Activated T-helper 1 cell treated with Interleukin-2 at 50 U/mL for 16 hours (primary cell): ENCODE data around the gene CCT3.
"Not testable (repeated sequence)": the region's sequence is repeated elsewhere in the genome, so short reads cannot be mapped to it uniquely, and the experiment has no call there.

ENCODE experiments used
- DNase-seq: peaks from one replicate; pipeline ENCODE4 v3.0.0-alpha.2; 2020; ENCODE audit warnings: low read depth

CCT3 gene

GRCh38 chr1:156368157-156368658 is 30.1 kb upstream of the CCT3 start:
- DNase-seq: no peak

DNA sequence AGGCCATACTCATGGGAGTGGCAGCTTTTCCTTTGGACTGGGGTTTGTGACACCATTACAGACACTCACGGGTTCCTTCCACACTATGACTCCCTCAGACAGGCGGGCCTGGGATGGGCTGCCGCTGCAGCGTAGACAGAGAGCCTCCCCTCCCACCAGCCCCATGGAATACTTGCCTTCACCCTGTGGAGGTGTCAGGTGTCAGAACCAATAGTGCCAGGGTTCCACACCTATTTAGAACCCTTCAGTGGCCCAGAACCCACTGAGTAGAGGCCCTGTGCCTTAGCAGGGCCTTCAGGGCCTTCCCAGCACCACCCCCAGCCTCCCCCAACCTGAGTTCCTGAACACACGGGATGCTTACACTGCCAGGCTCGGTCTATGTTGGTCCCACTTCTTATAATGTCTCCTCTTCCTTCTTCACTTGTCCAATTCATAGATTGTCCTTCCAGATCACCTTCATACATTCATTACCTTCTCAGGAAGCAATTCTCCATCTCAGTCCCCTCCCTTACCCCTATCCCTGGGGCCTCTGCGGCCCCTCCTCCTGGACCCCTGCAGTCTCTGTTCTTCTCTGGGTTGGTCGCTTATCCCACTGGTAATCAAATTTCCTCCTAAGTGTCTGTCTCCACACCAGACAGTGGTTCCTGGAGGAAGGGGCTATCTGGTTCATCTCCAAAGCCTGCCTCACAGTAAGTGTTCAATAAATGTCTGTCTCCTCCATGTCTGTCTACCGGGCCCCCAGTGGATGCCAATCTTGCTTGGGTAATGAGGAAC is 29.5 kb upstream of the CCT3 start:
- DNase-seq: no peak

- no peak for DNase-seq
Measured at GRCh38 chr1:156366378-156367166, 28.5 kb upstream of the CCT3 start.

DNA sequence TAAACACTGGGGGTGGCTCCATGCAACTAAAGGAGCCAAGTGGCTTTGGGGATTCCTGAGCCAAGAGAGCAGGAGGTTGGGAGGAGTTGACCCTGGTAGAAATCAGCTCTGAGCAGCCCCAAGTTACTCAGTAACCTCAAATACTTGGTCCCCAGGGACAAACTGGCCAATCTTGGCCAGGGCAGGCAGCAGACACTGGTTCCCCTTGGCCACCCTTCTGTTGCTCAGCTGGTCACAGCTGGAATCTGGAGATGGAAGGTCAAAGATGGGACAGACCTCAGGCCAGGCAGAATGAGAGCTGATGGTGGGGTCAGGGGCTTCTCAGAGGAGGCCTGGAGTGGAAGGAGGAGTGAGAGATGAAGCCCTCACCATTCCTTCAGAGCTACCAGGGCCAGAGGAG is 27.7 kb upstream of the CCT3 start:
- DNase-seq: no peak

GRCh38 chr1:156360534-156360933 is 22.4 kb upstream of the CCT3 start:
- DNase-seq: no peak

DNA sequence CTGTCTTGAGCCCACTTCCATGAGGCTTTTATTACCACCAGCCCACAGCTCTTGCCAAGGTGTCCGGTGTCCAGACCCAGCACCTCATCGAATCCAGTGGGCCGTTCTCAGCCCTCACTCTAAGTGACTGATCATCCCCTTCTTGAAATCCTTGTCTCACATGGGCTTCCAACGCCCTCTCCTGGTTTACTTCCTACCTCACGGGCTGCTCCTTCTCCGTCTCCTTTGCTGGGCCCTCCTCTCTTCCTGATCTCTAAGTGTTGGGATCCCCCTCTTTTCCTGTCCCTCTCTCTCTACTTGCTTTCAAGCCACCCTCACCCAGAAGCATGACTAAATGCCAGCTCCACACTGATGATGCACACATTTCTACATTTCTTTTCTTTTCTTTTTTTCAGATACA is 21.9 kb upstream of the CCT3 start:
- no peak for DNase-seq

GRCh38 chr1:156359249-156359648 is 21.2 kb upstream of the CCT3 start:
- DNase-seq: no peak

DNA sequence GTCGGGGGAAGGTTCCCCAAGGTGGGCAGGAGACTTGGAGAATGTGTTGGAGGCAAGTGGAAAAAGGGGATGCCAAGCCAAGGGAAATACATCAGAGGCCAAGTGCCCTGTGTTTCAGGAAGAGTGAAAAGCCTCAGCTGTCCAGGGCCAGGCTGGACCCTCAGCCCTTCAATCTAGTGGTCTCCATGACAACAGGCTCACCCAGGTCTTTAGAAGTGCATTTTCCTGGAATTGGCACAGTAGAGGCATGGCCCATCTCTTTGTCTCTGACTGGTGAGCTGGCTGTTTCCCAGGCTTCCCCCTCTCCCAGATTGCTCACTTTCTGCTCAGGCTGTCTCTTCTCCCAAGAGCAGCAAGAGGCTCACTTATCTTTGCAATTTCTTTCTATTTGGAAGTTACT is 20.5 kb upstream of the CCT3 start:
- DNase-seq: no peak

DNA sequence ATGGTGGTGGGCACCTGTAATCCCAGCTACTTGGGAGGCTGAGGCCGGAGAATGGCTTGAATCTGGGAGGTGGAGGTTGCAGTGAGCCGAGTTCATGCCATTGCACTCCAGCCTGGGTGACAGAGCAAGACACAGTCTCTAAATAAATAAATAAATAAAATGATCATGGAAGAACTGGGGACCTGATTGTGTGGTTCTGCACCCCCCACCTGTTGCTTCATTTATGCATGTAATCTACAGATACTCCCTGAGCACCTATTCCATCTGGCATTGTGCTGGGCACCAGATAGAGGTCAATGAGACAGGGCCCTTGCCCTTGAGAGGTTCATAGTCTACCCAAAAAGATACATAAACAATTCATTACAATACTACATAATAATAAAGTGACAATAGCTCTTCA is 19.9 kb upstream of the CCT3 start:
- no peak for DNase-seq

- DNase-seq: peak; percentile 38
Measured at GRCh38 chr1:156356875-156357534, 18.9 kb upstream of the CCT3 start.

- DNase-seq: no peak
Measured at GRCh38 chr1:156356262-156356874, 18.3 kb upstream of the CCT3 start.

DNA sequence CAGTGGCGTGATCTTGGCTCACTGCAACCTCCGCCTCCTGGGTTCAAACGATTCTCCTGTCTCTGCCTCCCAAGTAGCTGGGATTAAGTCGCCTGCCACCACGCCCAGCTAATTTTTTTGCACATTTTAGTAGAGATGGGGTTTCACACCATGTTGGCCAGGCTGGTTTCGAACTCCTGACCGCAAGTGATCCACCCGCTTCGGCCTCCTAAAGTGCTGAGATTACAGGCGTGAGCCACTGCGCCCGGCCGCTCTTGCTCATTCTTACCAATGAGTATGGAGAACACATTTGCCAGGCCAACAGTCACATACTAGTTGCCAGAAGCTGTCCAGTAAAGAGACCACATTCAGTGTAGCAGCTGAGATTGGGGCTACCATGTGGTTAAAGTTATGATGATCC is 14.4 kb upstream of the CCT3 start:
- not testable (repeated sequence) for DNase-seq

DNA sequence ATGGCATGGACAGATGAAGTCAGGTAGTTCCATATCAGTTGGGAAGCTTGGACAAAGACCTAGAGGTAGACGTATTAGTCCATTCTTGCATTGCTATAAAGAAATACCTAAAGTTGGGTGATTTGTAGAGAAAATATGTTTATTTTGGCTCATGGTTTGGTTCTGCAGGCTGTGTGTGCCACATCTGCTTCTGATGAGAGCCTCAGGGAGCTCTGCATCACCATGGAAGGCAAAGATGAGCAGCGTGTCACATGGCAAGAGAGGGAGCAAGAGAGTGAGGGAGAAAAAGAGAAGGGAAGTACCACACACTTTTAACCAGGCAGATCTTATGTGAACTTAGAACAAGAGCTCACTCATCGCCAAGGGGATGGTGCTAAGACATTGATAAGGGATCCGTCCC is 9.2 kb upstream of the CCT3 start:
- DNase-seq: no peak

DNA sequence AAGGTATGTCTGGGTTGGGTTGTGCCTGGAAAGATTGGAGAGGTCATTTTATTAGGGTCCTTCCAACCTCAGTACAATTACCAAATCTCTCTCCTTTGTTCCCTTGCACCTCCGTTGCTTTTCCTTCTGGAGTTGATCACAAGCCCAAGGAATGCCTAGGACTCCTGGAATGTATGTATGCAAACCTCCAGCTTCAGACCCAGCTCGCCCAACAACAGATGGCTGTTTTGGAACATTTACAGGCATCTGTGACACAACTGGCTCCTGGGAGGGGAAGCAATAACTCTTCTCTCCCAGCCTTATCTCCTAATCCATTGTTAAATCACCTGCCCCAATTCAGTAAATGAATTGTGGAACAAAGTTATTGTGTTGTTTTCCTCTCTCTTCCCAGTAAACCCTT is 8.5 kb upstream of the CCT3 start:
- DNase-seq: no peak

DNA sequence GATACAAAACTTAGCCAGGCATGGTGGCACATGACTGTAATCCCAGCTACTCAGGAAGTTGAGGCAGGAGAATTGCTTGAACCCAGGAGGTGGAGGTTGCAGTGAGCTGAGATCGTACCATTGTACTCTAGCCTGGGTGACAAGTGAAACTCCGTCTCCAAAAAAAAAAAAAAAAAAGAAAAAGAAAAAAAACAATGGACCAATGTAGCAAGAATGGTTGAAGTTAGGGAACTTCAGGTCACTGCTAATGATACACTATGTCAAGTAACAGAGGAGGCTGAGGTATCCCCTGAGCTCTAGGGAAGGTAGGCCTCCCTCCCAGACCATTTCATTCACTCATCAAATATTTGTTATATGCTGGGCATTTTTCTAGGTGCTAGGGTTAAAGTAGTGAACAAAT is 7.9 kb upstream of the CCT3 start:
- not testable (repeated sequence) for DNase-seq

- DNase-seq: no peak
Measured at GRCh38 chr1:156344409-156344808, 6.3 kb upstream of the CCT3 start.

- DNase-seq: no peak
Measured at GRCh38 chr1:156342166-156342955, 4.3 kb upstream of the CCT3 start.

DNA sequence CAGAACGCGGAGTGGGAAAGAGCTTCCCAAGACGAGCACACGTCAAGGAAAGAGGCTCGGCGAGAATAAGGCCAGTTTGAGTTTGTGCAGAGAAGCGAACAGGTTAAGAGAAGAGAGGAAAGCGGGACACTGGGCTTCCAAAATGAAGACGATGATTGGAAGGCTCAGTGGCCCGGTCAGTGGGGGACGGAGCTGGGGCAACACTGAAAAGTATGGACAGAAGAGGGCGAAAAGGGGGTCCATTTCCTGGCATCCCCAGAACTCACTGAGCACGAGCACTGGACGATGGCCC is 258 bp downstream of the CCT3 start:
- no peak for DNase-seq

DNA sequence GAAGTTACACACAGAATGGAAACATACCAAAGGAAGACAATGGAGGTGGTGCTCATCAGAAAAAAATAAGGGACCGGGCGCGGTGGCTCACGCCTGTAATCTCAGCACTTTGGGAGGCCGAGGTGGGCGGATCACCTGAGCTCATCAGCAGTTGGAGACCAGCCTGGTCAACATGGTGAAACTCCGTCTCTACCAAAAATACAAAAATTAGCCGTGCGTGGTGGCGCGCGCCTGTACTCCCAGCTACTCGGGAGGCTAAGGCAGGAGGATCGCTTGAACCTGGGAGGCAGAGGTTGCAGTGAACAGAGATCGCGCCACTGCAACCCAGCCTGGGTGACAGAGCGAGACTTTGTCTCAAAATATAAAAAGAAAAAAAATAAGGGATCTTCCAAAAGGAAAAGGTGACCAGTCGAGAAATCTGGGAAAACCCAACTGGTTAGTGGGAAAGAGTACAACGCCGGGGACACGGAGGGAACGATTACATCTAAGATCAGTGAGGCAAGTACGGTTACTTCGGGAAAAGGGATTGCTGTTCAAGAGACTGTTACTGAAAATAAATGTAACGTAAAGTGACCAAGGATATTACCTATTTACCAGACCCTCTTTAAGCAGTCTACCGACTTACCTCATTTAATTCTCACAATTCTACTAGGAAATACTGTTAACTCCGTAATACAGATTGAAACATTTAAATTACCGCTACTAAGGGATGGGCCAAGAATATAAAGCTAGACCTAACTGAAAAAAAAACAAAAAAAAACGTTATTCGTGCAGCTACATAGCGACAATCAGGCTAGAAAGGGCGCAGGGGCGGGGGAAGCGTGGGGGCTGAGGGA is 822 bp downstream of the CCT3 start:
- DNase-seq: no peak

DNA sequence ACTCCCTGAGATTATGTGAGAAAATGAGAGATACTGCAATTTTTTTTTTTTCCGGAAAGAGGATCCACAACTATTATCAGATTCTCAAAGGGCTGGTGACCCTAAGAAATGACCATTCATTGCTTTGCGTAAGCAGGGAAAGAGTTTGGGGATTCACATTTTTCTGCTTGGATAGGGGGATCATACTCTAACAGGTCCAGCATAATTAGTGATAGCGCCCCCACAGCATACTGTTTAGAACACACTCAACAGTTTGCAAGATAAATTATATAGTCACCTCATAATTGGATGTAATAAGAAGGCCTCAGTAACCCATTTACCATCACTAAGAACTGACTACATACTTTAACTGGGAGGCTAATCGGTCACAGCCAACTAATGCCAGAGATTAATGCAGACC is 1.9 kb downstream of the CCT3 start:
- no peak for DNase-seq

GRCh38 chr1:156323179-156323578 is 14.9 kb downstream of the CCT3 start:
- not testable (repeated sequence) for DNase-seq
